H9 (cell line): ENCODE data around the gene SMAD3. TPM values are rescaled to one million over a fixed set of nuclear protein-coding genes. Genes with fewer than 3 reads are reported as not detected.

ENCODE experiments used
- DNase-seq: peaks from one replicate; pipeline ENCODE4 v3.0.0-alpha.2; 2017
- H2AFZ ChIP-seq: one replicate; pipeline ENCODE4 v1.6.1; 2013; ENCODE audit warnings: mild to moderate bottlenecking, low read length, control low read depth, moderate library complexity
- H2AK5ac ChIP-seq: 2 replicates; pipeline ENCODE4 v1.6.1; 2013; ENCODE audit warnings: low read length, control low read depth, mixed read lengths; ENCODE audit not compliant: insufficient read length
- H2BK120ac ChIP-seq: one replicate; pipeline ENCODE4 v1.6.1; 2013; ENCODE audit warnings: low read depth, mild to moderate bottlenecking, low read length, control low read depth, inconsistent platforms; ENCODE audit not compliant: poor library complexity, severe bottlenecking
- H2BK12ac ChIP-seq: 2 replicates; pipeline ENCODE4 v1.6.1; 2013; ENCODE audit warnings: low read length, control low read depth, mixed read lengths, low read depth; ENCODE audit not compliant: insufficient read length
- H2BK15ac ChIP-seq: 2 replicates; pipeline ENCODE4 v1.6.1; 2013; ENCODE audit warnings: low read depth, low read length, control low read depth
- H2BK20ac ChIP-seq: one replicate; pipeline ENCODE4 v1.6.1; 2013; ENCODE audit warnings: low read depth, mild to moderate bottlenecking, low read length, control low read depth, inconsistent platforms; ENCODE audit not compliant: poor library complexity, severe bottlenecking
- H2BK5ac ChIP-seq: 2 replicates; pipeline ENCODE4 v1.6.1; 2013; ENCODE audit warnings: low read length, control low read depth, mixed read lengths; ENCODE audit not compliant: insufficient read length
- H3K14ac ChIP-seq: 2 replicates; pipeline ENCODE4 v1.6.1; 2013; ENCODE audit warnings: low read length, control low read depth; ENCODE audit not compliant: insufficient read depth
- H3K18ac ChIP-seq: 2 replicates; pipeline ENCODE4 v1.6.1; 2013; ENCODE audit warnings: low read depth, mild to moderate bottlenecking, mixed read lengths, low read length, control low read depth; ENCODE audit not compliant: insufficient read length
- H3K23ac ChIP-seq: 2 replicates; pipeline ENCODE4 v1.6.1; 2013; ENCODE audit warnings: low read length, control low read depth, mixed read lengths, low read depth; ENCODE audit not compliant: insufficient read length
- H3K23me2 ChIP-seq: 2 replicates; pipeline ENCODE4 v1.6.1; 2013; ENCODE audit warnings: low read depth, mild to moderate bottlenecking, mixed read lengths, low read length, control low read depth; ENCODE audit not compliant: insufficient read length, poor library complexity, severe bottlenecking
- H3K27ac ChIP-seq: 2 replicates; pipeline ENCODE4 v1.5.1; 2013; ENCODE audit warnings: low read length, control low read depth, mixed read lengths, low read depth; ENCODE audit not compliant: insufficient read length
- H3K27me3 ChIP-seq: 2 replicates; pipeline ENCODE4 v1.6.1; 2013; ENCODE audit warnings: low read length, control low read depth, inconsistent platforms; ENCODE audit not compliant: insufficient read depth
- H3K4ac ChIP-seq: 2 replicates; pipeline ENCODE4 v1.6.1; 2013; ENCODE audit warnings: low read depth, mild to moderate bottlenecking, control low read depth, inconsistent platforms, low read length, moderate library complexity
- H3K4me1 ChIP-seq: 2 replicates; pipeline ENCODE4 v1.6.1; 2013; ENCODE audit warnings: low read length, control low read depth, inconsistent platforms; ENCODE audit not compliant: insufficient read depth
- H3K4me2 ChIP-seq: 2 replicates; pipeline ENCODE4 v1.6.1; 2013; ENCODE audit warnings: low read length, control low read depth, mixed read lengths; ENCODE audit not compliant: insufficient read length, insufficient read depth
- H3K56ac ChIP-seq: 2 replicates; pipeline ENCODE4 v1.6.1; 2013; ENCODE audit warnings: low read depth, mild to moderate bottlenecking, mixed read lengths, low read length, control low read depth; ENCODE audit not compliant: insufficient read length
- H3K79me1 ChIP-seq: 2 replicates; pipeline ENCODE4 v1.6.1; 2013; ENCODE audit warnings: low read depth, mild to moderate bottlenecking, moderate library complexity, low read length, control low read depth, inconsistent platforms; ENCODE audit not compliant: insufficient read depth, poor library complexity, severe bottlenecking
- H3K79me2 ChIP-seq: 2 replicates; pipeline ENCODE4 v1.6.1; 2013; ENCODE audit warnings: low read length, control low read depth, inconsistent platforms; ENCODE audit not compliant: insufficient read depth
- H3K9ac ChIP-seq: 2 replicates; pipeline ENCODE4 v1.6.1; 2013; ENCODE audit warnings: low read length, control low read depth, mixed read lengths; ENCODE audit not compliant: insufficient read length; ENCODE audit errors: extremely low read depth
- H3K9me3 ChIP-seq: one replicate; pipeline ENCODE4 v1.6.1; 2013; ENCODE audit warnings: low read depth, low read length, inconsistent platforms; ENCODE audit not compliant: control insufficient read depth
- H3T11ph ChIP-seq: one replicate; pipeline ENCODE4 v1.6.1; 2013; ENCODE audit warnings: mild to moderate bottlenecking, low read length, control low read depth, inconsistent platforms
- H4K20me1 ChIP-seq: one replicate; pipeline ENCODE4 v1.6.1; 2013; ENCODE audit not compliant: control insufficient read depth, insufficient read length, insufficient read depth
- H4K5ac ChIP-seq: 2 replicates; pipeline ENCODE4 v1.6.1; 2013; ENCODE audit warnings: low read depth, mild to moderate bottlenecking, mixed read lengths, low read length, control low read depth; ENCODE audit not compliant: insufficient read length
- H4K8ac ChIP-seq: replicated peaks from 2 replicates; pipeline ENCODE4 v1.6.1; 2013; ENCODE audit warnings: low read length, control low read depth, mixed read lengths, low read depth; ENCODE audit not compliant: insufficient read length
- H4K91ac ChIP-seq: 2 replicates; pipeline ENCODE4 v1.6.1; 2013; ENCODE audit warnings: low read depth, mild to moderate bottlenecking, moderate library complexity, mixed read lengths, low read length, control low read depth; ENCODE audit not compliant: insufficient read length
- H3K27ac Mint-ChIP-seq, 3 experiments: 2 replicates in 2 of 3; 3 replicates in 1 of 3; pipeline ENCODE4 v1.8.0; 2020 to 2021; ENCODE audit warnings: mixed read lengths in 3 of 3, mild to moderate bottlenecking in 1 of 3, moderate library complexity in 1 of 3
- H3K27me3 Mint-ChIP-seq: 2 replicates; pipeline ENCODE4 v1.8.0; 2021; ENCODE audit warnings: low read depth, mild to moderate bottlenecking, moderate library complexity, mixed read lengths
- H3K36me3 Mint-ChIP-seq, 3 experiments: 2 replicates in 2 of 3; 3 replicates in 1 of 3; pipeline ENCODE4 v1.8.0; 2020 to 2021; ENCODE audit warnings: low read depth in 3 of 3, mixed read lengths in 3 of 3; ENCODE audit not compliant: insufficient read depth in 1 of 3
- H3K4me1 Mint-ChIP-seq, 2 experiments: 2 replicates each; pipeline ENCODE4 v1.8.0; 2020; ENCODE audit warnings: mixed read lengths in 2 of 2
- H3K4me3 Mint-ChIP-seq, 2 experiments: 2 replicates in 1 of 2; 3 replicates in 1 of 2; pipeline ENCODE4 v1.8.0; 2020 to 2021; ENCODE audit warnings: mild to moderate bottlenecking in 2 of 2, mixed read lengths in 2 of 2, moderate library complexity in 1 of 2
- H3K9me3 Mint-ChIP-seq, 2 experiments: 2 replicates in 1 of 2; 3 replicates in 1 of 2; pipeline ENCODE4 v1.8.0; 2020; ENCODE audit warnings: mild to moderate bottlenecking in 2 of 2, mixed read lengths in 2 of 2, moderate library complexity in 1 of 2
- total RNA-seq: library from RNA; stranded (reverse); gene quantifications from 2 replicates; pipeline ENCODE4 v1.2.1, GENCODE V29; 2021
- TF ChIP-seq, protein P1 (sequence below): fragments of 200-600 bp; sonication (generic); conservative IDR thresholded peaks from 3 replicates; pipeline ENCODE4 v1.8.0; 2021; ENCODE audit warnings: antibody characterized with exemption, mild to moderate bottlenecking

The SMAD3 gene
- total RNA-seq, 1 experiment from 2014 or later: 26.7 TPM

DNA sequence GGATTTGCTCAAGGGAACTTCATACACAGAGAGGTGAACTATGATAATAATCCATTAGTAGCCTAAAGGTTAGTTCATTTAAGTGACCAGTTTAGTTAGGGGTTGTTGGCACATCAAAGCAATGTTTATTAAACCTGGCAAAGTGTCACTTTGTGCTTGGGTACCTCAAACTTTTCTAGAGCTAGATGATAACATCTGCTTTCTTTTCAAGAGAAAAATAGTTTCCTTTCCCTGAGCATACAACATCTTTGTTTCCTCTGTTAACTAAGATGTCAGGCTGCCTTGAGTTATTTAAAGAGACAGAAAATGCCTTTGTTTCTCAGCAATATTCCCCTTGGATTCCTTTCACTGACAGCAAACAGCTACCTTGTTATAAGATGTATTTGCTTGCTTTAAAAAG is 26.7 kb upstream of the SMAD3 start:
- H3K27ac ChIP-seq: no peak overlapping the region
- no peak overlapping the region for H3K27ac Mint-ChIP-seq

More for the DNA sequence above, 26.7 kb upstream of the SMAD3 start:
- no peaks in the 10 kb centered on the region; the same call in 1 of the 2 replicates for H3K27me3 ChIP-seq
- H3K56ac ChIP-seq: no peak overlapping the region
- no peak overlapping the region for H2BK12ac ChIP-seq
- H3K9me3 Mint-ChIP-seq: no peaks in the 10 kb centered on the region
- no peak overlapping the region for H3K14ac ChIP-seq
- H2AFZ ChIP-seq: no peak overlapping the region
- DNase-seq: no peak
- no peak overlapping the region for H2BK20ac ChIP-seq
- no peak overlapping the region for H3K4me3 Mint-ChIP-seq
- no peaks in the 10 kb centered on the region for H4K20me1 ChIP-seq
- no peak overlapping the region for H2AK5ac ChIP-seq
- H4K5ac ChIP-seq: no peak overlapping the region
- no peak overlapping the region for H2BK120ac ChIP-seq
- H3K23me2 ChIP-seq: no peaks in the 10 kb centered on the region
- H3K18ac ChIP-seq: no peak overlapping the region
- H2BK15ac ChIP-seq: no peak overlapping the region
- H3T11ph ChIP-seq: no peak overlapping the region
- H3K27me3 Mint-ChIP-seq: peaks cover 16% of the 10 kb centered on the region
- no peak overlapping the region for H3K9ac ChIP-seq
- no peaks in the 10 kb centered on the region for H3K9me3 ChIP-seq
- no peaks in the 10 kb centered on the region for H3K79me2 ChIP-seq
- H3K4ac ChIP-seq: no peak overlapping the region
- TF ChIP-seq, protein P1, sequence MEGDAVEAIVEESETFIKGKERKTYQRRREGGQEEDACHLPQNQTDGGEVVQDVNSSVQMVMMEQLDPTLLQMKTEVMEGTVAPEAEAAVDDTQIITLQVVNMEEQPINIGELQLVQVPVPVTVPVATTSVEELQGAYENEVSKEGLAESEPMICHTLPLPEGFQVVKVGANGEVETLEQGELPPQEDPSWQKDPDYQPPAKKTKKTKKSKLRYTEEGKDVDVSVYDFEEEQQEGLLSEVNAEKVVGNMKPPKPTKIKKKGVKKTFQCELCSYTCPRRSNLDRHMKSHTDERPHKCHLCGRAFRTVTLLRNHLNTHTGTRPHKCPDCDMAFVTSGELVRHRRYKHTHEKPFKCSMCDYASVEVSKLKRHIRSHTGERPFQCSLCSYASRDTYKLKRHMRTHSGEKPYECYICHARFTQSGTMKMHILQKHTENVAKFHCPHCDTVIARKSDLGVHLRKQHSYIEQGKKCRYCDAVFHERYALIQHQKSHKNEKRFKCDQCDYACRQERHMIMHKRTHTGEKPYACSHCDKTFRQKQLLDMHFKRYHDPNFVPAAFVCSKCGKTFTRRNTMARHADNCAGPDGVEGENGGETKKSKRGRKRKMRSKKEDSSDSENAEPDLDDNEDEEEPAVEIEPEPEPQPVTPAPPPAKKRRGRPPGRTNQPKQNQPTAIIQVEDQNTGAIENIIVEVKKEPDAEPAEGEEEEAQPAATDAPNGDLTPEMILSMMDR: no peak
- no peak overlapping the region for H4K8ac ChIP-seq
- H3K23ac ChIP-seq: no peak overlapping the region
- no peak overlapping the region for H3K4me2 ChIP-seq
- H4K91ac ChIP-seq: no peak overlapping the region
- peaks cover 6% of the 10 kb centered on the region; the same call in 1 of the 2 replicates for H3K4me1 ChIP-seq
- peaks cover 27 to 33% of the 10 kb centered on the region in 2 experiments for H3K4me1 Mint-ChIP-seq
- no peak overlapping the region for H2BK5ac ChIP-seq
- H3K36me3 Mint-ChIP-seq: no peaks in the 10 kb centered on the region
- H3K79me1 ChIP-seq: no peaks in the 10 kb centered on the region
